GDM1 (cell line): ENCODE measurements around the gene DISC1.

Source experiments
- DNase-seq: peaks from one replicate; lab custom pipeline; 2025; lab: John Stamatoyannopoulos, UW

The DISC1 gene

GRCh38 chr1:231814021-231814420 is 187.4 kb downstream of the DISC1 start:
- no peak for DNase-seq

GRCh38 chr1:231814521-231814920 is 187.9 kb downstream of the DISC1 start:
- DNase-seq, result no peak

- no peak for DNase-seq
These were observed 191.2 kb downstream of the DISC1 start for GRCh38 chr1:231817801-231818200.

- DNase-seq, result no peak
These were observed 191.7 kb downstream of the DISC1 start for GRCh38 chr1:231818337-231818736.

- DNase-seq, result no peak
These were observed 194.7 kb downstream of the DISC1 start for GRCh38 chr1:231821281-231821680.

- DNase-seq, result no peak
These were observed 195.5 kb downstream of the DISC1 start for GRCh38 chr1:231822041-231822440.

GRCh38 chr1:231826566-231826965 is 200.0 kb downstream of the DISC1 start:
- no peak for DNase-seq

- no peak for DNase-seq
These were observed 200.9 kb downstream of the DISC1 start for GRCh38 chr1:231827337-231828105.

GRCh38 chr1:231828182-231828920 is 201.8 kb downstream of the DISC1 start:
- DNase-seq, result no peak

- no peak for DNase-seq
These were observed 202.7 kb downstream of the DISC1 start for GRCh38 chr1:231829332-231829731.

- DNase-seq, result no peak
These were observed 209.8 kb downstream of the DISC1 start for GRCh38 chr1:231836227-231836893.

- DNase-seq, result no peak
These were observed 211.9 kb downstream of the DISC1 start for GRCh38 chr1:231838521-231838920.

- DNase-seq, result no peak
These were observed 213.4 kb downstream of the DISC1 start for GRCh38 chr1:231839999-231840398.

GRCh38 chr1:231841616-231842344 is 215.2 kb downstream of the DISC1 start:
- DNase-seq, result no peak

GRCh38 chr1:231842441-231842840 is 215.9 kb downstream of the DISC1 start:
- DNase-seq, result no peak

GRCh38 chr1:231844986-231845502 is 218.5 kb downstream of the DISC1 start:
- DNase-seq, result peak; percentile 13

- DNase-seq, result no peak
These were observed 221.2 kb downstream of the DISC1 start for GRCh38 chr1:231847612-231848397.

- DNase-seq, result no peak
These were observed 223.4 kb downstream of the DISC1 start for GRCh38 chr1:231849981-231850380.

GRCh38 chr1:231850786-231851185 is 224.2 kb downstream of the DISC1 start:
- DNase-seq, result no peak

- no peak for DNase-seq
These were observed 227.1 kb downstream of the DISC1 start for GRCh38 chr1:231853588-231854207.

- no peak for DNase-seq
These were observed 228.8 kb downstream of the DISC1 start for GRCh38 chr1:231855361-231855760.
